Esophagus squamous epithelium (tissue), 4 donors: ENCODE measurements around the gene GTF2IRD1.

Experiments used
- POLR2A ChIP-seq, 4 donors: fragments of 450-650 bp; IDR thresholded peaks; one replicate each; pipeline ENCODE4 v1.6.1; 2017; ENCODE audit warnings: antibody characterized with exemption in 4 of 4, mild to moderate bottlenecking in 4 of 4, moderate library complexity in 3 of 4
- TF ChIP-seq, protein P1 (sequence below), 6 experiments: fragments of 450-650 bp in 4 of 6; fragments of 200-600 bp in 2 of 6; sonication (generic) in 2 of 6; IDR thresholded peaks; one replicate each; pipeline ENCODE4 v1.5.1; 2016 to 2019; ENCODE audit warnings: antibody characterized with exemption in 6 of 6, mild to moderate bottlenecking in 4 of 6, moderate library complexity in 4 of 6

DNA sequence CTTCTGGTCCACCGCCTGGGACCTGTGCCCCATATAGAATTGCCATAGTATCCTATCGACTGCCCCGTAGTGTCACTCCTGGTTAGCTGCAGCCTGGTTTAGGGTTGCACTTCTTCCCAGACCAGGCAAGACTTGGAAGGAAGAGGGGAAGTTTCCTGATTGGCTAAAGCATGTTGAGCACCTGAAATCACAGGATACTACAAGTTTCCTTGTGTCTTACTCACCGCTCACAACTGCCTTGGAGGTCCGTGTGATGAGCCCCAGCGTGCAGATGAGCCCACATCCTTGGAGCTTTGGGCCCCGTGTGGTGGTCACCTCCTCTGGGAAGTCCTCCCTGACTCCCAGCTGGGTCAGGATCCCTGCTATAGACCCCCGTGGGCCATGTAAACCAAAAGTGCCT is 129.9 kb downstream of the GTF2IRD1 start:
- TF ChIP-seq, protein P1, sequence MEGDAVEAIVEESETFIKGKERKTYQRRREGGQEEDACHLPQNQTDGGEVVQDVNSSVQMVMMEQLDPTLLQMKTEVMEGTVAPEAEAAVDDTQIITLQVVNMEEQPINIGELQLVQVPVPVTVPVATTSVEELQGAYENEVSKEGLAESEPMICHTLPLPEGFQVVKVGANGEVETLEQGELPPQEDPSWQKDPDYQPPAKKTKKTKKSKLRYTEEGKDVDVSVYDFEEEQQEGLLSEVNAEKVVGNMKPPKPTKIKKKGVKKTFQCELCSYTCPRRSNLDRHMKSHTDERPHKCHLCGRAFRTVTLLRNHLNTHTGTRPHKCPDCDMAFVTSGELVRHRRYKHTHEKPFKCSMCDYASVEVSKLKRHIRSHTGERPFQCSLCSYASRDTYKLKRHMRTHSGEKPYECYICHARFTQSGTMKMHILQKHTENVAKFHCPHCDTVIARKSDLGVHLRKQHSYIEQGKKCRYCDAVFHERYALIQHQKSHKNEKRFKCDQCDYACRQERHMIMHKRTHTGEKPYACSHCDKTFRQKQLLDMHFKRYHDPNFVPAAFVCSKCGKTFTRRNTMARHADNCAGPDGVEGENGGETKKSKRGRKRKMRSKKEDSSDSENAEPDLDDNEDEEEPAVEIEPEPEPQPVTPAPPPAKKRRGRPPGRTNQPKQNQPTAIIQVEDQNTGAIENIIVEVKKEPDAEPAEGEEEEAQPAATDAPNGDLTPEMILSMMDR (IDR thresholded peaks at IDR 0.05) = no peak
- no peak for TF ChIP-seq POLR2A (IDR thresholded peaks at IDR 0.05)
